Superior temporal gyrus (tissue), 1 donor: ENCODE measurements around the gene SERPINH1.

ENCODE experiments used
- DNase-seq: peaks from one replicate; pipeline ENCODE4 v3.0.0-alpha.2; 2016; ENCODE audit errors: extremely low spot score

Gene SERPINH1

GRCh38 chr11:75555079-75555811, 6.8 kb upstream of the SERPINH1 start:
- no peak for DNase-seq

- no peak for DNase-seq
Measured at GRCh38 chr11:75556275-75556674, 5.8 kb upstream of the SERPINH1 start.

- no peak for DNase-seq
Measured at GRCh38 chr11:75557666-75558494, 4.2 kb upstream of the SERPINH1 start.

- DNase-seq = no peak
Measured at GRCh38 chr11:75558939-75559843, 2.9 kb upstream of the SERPINH1 start.

GRCh38 chr11:75560644-75561043, 1.4 kb upstream of the SERPINH1 start:
- no peak for DNase-seq

- DNase-seq = no peak
Measured at GRCh38 chr11:75561426-75562047, 516 bp upstream of the SERPINH1 start.

- no peak for DNase-seq
Measured at GRCh38 chr11:75562836-75563484, 907 bp downstream of the SERPINH1 start.

- DNase-seq = no peak
Measured at GRCh38 chr11:75563501-75563977, 1.5 kb downstream of the SERPINH1 start.

- DNase-seq = no peak
Measured at GRCh38 chr11:75563978-75564552, 2.0 kb downstream of the SERPINH1 start.

GRCh38 chr11:75565221-75565814, 3.3 kb downstream of the SERPINH1 start:
- DNase-seq = no peak

GRCh38 chr11:75565916-75566762, 4.1 kb downstream of the SERPINH1 start:
- no peak for DNase-seq

GRCh38 chr11:75566763-75567279, 4.8 kb downstream of the SERPINH1 start:
- no peak for DNase-seq

GRCh38 chr11:75567971-75568370, 5.9 kb downstream of the SERPINH1 start:
- no peak for DNase-seq

- no peak for DNase-seq
Measured at GRCh38 chr11:75568616-75569219, 6.7 kb downstream of the SERPINH1 start.

- DNase-seq = no peak
Measured at GRCh38 chr11:75570559-75571139, 8.6 kb downstream of the SERPINH1 start.

- DNase-seq = no peak
Measured at GRCh38 chr11:75571625-75572024, 9.6 kb downstream of the SERPINH1 start.

GRCh38 chr11:75572744-75573143, 10.7 kb downstream of the SERPINH1 start:
- DNase-seq = no peak
